ENCODE results near the gene ADAMTS14.
"Not testable (repeated sequence)": the region's sequence is repeated elsewhere in the genome, so short reads cannot be mapped to it uniquely, and the experiment has no call there.

The ADAMTS14 gene

DNA sequence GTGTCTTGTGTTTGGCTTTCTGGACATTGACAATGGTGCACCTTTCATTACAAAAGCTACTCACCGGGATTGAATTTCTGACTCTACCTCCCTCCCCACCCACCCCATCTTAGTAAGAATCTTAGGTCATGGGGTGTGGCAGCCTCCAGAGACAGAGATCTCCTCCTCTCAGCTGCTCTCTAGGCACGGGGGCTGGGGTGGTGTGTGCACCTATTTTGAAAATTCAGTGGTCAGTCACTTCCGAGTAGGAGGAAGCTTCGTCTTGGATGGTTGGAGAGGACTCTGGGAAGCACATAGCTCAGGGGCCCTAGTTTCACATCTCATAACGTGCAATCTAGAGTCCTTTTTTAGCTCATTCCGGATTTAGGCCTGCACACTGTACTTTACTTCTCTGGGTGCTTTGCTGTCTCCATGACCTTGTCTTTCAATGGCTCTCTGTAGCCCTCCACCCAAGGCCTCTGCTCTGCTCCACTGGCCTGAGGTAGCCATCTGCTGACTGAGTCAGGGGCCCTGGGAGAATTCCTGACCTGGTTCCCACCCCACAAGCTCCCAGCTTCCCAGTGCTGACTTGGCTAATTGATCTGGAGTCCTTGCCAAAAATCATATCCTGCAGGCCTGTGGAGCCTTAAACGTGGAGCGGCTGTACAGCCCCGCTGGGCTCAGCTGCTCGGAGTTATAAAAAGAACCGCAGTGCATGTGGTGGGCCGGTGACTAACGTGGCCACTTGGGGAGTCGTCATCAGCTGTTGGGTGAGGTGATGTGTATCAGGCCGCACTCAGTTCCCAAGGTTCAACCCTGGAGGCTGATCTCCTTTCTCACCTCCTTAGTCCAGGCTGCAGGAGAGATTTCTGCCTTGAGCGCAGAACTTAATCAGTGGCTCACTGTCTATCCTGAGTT lies 19.3 kb upstream of the ADAMTS14 start:
- intact Hi-C loops (cut with DNase I): no loop called here
- peak in 2 of 42 donors; percentile 12 to 41 for DNase-seq

DNA sequence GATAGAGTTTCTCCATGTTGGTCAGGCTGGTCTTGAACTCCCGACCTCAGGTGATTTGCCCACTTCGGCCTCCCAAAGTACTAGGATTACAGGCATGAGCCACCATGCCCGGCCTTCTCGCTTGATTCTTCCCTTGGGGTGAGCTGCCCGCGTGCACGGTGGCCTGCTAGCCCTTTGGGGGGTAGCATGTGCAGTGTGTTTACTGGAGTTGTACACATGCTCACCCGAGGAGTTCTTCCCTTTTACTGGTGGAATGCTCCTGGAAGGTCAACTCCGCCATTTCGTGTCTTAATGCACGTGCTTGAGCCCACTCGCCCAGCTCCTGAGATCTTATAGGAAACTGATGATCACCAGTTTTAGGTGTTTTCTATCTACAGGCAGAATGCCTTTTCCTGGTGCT lies 17.0 kb upstream of the ADAMTS14 start:
- intact Hi-C loops (cut with DNase I): no loop called here
- peak in 1 of 42 donors; percentile 13 for DNase-seq

DNA sequence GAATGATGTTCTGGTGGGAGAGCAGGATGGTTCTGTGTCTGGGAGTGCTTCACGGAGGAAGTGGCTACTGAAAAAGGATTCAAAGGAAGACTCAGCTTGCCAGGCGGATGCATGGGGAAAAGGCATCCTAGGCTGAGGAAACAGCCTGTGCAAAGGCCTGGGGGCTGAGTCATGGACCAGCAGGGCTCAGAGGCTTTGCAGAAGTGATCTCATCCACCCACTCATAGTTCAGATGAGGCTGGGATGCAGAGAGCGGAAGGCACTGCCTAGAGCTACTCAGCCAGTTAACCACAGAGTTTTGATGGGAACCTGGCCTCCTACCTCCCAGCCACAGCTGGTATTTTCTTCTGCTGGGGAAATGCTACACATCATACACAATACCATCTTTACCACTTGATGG lies 15.8 kb upstream of the ADAMTS14 start:
- intact Hi-C loops (cut with DNase I): no loop called here
- DNase-seq: peak in 5 of 42 donors; percentile 22 to 63 (median 37)

DNA sequence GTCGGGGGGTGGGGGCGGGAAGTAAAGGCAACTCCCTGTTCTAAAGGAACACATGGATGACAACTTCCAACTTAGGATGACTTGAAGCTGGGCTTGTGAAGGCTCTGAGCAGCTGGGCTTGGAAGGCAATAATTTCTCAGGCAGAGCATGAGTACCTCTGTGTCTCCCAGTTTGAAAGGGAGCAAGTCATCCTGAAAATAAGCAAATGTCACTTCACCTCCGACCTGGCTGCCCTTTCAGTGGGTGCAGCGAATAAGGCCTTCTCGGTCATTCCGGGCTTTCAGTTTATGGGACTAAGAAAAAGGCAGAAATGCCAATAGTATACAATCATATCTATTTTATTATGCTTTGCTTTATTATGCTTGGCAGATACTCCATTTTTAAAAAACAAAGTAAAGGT lies 15.3 kb upstream of the ADAMTS14 start:
- peak in 1 of 42 donors; percentile 36 for DNase-seq
- intact Hi-C loops (cut with DNase I): no loop called here

DNA sequence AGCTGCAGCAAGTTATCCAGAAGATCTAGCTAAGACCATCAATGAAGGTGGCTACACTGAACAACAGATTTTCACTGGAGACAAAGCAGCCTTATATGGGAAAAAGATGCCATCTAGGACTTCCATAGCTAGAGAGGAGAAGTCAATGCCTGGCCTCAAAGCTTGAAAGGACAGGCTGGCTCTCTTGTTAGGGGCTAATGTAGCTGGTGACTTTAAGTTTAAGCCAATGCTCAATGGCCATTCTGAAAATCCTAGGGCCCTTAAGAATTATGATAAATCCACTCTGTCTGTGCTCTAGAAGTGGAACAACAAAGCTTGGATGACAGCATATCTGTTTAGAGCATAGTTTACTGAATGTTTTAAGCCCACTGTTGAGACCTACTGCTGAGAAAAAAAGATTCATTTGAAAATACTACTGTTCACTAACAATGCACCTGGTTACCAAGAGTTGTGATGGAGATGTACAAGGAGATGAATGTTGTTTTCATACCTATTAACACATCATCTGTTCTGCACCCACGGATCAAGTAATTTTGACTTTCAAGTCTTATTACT lies 13.6 kb upstream of the ADAMTS14 start:
- no peak for DNase-seq
- intact Hi-C loops (cut with DNase I): no loop called here

DNA sequence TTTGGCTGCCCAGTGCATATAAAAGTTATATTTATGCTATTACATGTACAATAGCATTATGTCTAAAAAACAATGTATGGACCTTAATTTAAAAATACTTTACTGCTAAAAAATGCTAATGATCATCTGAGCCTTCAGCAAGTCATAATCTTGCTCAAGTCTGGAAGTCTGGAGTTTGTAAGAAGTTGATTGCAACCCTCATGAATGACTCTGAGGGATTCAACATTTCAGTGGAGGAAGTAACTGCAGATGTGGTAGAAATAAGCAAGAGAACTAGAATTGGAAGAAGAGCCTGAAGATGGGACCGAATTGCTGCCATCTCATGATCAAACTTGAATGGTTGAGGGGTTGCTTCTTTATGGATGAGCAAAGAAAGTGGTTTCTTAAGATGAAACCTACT lies 13.0 kb upstream of the ADAMTS14 start:
- no peak for DNase-seq
- intact Hi-C loops (cut with DNase I): no loop called here

DNA sequence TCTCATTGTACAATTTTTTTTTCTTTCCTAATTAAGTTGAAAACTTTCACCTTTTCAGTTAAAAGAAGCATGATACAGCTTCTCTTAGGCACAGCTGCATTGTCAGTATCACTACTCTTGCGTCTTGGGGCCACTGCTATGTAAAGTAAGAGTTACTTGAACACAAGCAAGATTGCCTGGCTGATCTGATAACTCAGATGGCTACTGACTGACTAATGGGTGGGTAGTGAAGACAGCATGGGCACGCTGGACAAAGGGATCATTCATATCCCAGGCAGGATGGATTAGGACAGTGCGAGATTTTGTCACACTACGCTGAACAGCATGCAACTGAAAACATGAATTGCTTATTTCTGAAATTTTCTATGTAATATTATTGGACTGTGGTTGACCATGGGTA lies 11.6 kb upstream of the ADAMTS14 start:
- DNase-seq: peak in 36 of 42 donors; percentile 22 to 87 (median 68)
- intact Hi-C loops (cut with DNase I): no loop called here

DNA sequence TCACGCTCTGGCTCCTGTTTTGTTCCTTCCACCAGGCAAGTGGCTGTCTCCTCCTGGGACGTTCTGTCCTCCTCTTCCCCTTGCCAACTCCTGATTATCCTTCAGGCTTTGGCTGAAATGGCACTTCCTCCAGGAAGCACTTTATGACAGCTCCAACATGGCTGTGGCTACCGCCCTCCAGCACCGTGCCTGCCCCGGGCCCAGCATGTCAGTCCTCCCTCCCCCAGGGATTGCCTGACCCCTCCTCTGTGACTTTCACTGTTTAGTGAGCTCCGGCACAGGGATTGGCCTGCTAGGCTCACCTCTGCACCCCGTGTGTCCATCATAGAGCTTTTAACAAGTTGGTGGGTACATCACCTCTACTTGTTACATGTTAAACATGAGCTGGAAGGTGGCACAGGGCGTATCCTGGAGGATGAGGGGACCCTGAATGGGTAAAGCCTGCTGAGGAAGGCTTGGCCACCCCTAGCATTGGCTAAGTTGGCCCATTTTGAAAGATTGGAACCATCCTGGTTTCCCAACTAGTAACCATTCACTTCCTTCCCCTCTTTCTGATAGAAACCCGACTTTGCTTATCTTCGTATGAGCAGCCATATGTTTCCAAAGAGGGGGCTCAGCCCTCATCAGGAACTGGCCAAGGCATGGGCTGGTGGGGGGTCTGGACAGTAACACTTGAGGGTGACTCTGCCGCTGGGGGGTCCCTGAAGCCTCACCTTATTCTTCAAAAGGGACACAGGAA lies 10.5 kb upstream of the ADAMTS14 start:
- DNase-seq: peak in 5 of 42 donors; percentile 0 to 43 (median 23)
- intact Hi-C loops (cut with DNase I): no loop called here

DNA sequence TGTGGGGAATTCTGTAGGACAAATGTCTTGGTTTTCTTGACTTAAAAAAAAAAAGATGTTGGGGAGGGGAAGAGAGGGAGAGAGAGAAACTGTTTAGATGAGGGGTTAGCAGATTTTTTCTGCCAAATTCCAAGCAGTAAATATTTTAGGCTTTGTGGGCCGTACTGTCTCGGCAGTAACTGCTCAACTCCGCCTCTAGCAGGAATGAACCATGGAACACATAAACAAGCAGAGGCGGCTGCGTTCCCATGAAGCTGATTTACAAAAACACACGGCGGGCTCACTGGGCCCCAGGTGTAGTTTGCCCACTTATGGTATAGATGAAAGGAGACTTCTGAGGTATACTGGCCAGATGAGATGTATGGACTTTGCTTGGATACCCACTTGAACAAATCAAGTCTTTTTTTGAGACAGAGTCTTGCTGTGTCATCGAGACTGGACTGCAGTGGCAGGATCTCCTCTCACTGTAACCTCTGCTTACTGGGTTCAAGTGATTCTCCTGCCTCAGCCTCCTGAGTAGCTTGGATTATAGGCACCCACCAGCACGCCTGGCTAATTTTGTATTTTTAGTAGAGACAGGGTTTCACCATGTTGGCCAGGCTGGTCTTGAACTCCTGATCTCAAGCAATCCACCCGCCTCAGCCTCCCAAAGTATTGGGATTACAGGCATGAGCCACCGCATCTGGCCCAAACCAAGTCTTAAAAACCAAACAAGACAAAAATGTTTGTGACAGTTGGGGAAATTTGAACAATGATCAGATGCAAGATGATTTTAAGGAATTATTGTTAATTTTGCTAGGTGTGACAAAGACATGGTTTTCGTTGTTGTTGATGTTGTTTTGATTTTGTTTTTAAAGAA lies 9.7 kb upstream of the ADAMTS14 start:
- peak in 3 of 42 donors; percentile 2 to 60 (median 21) for DNase-seq
- intact Hi-C loops (cut with DNase I): no loop called here

DNA sequence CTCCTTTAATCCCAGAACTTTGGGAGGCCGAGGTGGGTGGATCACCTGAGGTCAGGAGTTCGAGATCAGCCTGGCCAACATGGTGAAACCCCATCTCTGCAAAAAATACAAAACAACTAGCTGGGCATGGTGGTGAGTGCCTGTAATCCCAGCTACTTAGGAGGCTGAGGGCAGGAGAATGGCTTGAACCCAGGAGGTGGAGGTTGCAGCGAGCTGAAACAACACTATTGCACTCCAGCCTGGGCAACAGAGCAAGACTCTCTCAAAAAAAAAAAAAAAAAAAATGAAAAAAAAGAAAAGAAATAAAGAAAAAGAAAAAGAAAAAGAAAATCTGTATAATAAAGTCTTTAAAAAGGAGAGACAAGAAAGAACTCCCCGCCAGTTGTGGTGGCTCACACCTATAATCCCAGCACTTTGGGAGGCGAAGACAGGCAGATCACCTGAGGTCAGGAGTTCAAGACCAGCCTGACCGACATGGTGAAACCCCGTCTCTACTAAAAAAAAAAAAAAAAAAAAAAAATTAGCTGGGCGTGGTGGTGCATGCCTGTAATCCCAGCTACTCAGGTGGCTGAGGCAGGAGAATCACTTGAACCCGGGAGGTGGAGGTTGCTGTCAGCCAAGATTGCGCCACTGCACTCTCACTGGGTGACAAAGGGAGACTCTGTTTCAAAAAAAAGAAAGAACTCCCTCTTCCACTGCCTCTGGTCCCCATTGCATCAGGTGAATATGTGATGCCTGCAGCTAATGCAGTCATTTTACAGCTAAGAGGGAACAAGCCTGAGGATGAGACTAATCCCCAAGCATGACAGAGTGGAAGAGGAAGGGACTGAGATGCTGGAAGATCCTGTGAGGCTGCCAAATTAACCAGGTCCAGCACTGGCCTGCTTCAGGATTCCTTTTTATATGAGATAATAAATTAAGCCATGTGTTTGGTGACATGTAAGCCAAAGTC lies 8.6 kb upstream of the ADAMTS14 start:
- peak in 4 of 42 donors; percentile 4 to 32 (median 18) for DNase-seq

DNA sequence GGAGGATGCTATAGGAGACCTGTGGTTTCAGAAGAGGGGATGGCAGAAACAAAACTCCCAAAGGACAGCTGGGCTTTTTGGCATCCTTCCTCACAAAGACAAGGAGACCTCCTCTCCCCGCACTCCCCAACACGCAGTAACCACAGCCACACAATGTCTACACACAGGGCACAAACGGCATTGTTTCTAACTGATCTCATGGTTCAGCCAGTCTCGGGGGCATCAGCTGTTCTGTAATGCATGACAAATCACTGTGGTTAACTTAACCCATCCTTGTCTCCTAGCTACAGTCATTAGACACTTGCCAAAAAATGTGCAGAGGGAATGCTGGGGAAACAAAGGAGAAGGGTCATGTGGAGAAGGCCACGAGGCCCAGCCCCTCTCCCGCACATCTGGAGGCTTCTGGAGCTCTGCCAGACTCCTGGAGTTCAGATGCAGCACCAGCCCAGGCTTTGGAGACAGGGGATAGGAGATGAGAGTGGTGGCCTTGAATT lies 7.6 kb upstream of the ADAMTS14 start:
- DNase-seq: peak; percentile 45 to 94 (median 82)
- intact Hi-C loops (cut with DNase I): no loop called here

More for the DNA sequence above, 8.6 kb upstream of the ADAMTS14 start:
- intact Hi-C loops (cut with DNase I): not testable (repeated sequence)

DNA sequence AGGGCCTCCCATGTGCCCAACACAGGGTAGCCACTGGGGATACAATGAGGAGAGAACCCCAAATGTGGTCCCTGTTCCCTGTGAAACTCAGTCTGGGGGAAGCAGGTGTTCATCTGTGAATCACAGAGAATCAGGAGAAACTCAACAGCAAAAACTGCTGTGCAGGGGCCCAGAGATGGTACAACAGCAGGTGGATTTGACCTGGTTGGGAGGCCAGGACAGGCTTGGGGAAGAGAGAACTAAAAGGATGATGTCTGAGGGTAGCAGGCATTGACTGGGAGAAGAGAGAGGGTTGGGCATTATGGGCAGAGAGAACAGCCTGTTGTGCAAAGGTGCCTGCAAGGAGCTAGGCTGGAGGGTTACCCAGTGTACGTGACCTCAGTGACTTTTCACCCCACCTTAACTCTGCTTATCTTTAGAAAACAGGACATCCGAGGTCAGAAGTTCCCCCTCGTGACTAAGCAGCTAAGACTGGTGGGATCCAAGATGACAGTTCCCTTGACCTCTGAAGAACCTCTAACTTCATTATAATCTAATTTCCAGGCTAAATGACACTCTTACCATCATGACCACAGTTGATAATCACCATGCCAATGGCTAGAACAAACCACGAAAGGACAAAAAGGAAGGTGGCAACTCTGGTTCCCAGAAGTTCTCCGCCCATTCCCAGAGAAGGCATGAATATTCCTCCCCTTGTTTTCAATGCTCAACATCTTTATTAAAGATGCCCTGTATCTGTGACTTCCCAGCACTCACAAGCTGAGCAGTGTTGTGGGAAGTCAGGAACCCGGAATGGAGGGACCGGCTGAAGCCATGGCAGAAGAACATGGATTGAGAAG lies 5.1 kb upstream of the ADAMTS14 start:
- DNase-seq: peak in 2 of 42 donors; percentile 5 to 21
- intact Hi-C loops (cut with DNase I): no loop called here

DNA sequence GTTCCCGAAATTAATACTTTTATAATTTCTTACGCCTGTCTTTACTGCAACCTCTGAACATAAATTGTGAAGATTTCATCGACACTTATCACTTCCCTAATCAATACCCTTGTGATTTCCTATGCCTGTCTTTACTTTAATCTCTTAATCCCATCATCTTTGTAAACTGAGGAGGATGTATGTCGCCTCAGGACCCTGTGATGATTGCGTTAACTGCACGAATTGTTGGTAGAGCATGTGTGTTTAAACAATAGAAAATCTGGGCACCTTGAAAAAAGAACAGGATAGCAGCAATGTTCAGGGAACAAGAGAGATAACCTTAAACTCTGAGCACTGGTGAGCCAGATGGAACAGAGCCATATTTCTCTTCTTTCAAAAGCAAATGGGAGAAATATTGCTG lies 4.5 kb upstream of the ADAMTS14 start:
- intact Hi-C loops (cut with DNase I); DNase-seq: not testable (repeated sequence)

DNA sequence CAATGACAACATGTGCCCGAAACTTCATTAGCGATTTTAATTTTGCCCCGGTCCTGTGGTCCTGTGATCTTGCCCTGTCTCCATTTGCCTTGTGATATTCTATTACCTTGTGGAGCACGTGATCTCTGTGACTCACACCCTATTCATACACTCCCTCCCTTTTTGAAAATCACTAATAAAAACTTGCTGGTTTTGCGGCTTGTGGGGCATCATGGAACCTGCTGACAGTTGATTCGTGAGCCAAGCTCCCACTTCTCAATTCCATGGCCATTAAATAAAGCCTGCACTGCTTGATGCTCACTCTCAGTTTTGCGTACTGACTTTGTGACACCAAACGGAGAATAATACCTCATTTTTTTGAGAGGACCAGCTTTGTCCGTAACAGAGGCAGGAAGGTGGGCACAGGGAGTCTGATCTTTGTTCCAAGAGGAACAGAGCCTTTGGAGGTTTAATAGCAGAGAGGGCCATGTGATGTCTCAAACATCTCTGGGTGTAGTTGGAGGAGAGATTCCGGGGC lies 3.8 kb upstream of the ADAMTS14 start:
- intact Hi-C loops (cut with DNase I): no loop called here
- DNase-seq: no peak

DNA sequence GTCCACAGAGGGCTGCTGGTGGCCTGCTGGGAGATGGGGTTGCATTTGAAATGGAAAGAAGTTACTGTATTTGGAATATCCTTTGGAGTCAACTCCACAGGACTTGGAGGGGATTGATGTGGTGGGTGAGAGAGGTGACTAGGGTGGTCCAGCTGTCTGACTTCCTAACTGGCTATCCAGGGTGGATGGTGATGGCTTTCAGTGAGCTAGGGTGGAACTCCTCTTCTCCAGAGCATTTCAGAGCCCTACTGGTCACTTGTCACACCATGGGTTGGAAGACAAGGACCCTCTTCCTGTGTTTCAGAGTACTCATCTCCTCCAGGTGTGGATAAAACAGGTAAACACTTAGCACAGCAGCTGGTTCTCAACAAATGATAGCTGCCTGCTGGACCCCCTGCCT lies 3.3 kb upstream of the ADAMTS14 start:
- DNase-seq: peak in 1 of 42 donors; percentile 32
- intact Hi-C loops (cut with DNase I): no loop called here

DNA sequence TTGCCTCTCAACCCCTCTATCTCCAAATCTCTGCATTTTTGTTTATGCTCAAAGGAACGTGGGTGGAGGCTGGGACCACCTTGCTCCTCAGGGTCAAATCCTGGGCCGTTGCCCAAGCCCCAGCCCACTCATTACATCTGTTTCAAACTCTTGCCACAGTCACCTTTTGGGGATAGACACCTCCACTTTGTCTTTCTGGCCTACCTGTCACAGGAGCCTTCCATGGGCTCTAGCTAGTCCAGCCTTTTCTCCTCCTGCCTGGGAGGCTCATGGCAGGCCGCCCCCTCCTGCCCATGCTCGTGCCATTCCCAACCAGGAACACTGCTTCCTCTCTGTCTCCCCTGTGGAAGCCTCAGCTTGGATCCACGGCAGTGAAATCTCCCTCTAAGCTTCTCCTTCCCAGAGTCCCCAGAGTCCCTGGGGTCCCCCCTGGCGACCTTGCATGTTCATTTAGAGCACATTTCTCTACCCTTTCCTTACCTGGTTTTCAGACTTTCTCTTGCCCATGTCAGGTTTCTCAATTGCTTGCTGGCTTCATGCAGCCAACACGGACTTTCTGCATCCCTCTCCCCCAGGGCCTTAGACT lies 2.5 kb upstream of the ADAMTS14 start:
- intact Hi-C loops (cut with DNase I): no loop called here
- no peak for DNase-seq

Measured in head of caudate nucleus (tissue), 42 donors.